ENCODE data around the gene ZGLP1.
"Not testable (repeated sequence)": the region's sequence is repeated elsewhere in the genome, so short reads cannot be mapped to it uniquely, and the experiment has no call there.

The ZGLP1 gene

GRCh38 chr19:10309423-10309822, at the start of gene ZGLP1:
ZGLP1 (minus strand) TSS chr19:10309815.
- in situ Hi-C loops (cut with MboI; ENCODE audit: low sequenced_read_pairs) = no loop called here

DNA sequence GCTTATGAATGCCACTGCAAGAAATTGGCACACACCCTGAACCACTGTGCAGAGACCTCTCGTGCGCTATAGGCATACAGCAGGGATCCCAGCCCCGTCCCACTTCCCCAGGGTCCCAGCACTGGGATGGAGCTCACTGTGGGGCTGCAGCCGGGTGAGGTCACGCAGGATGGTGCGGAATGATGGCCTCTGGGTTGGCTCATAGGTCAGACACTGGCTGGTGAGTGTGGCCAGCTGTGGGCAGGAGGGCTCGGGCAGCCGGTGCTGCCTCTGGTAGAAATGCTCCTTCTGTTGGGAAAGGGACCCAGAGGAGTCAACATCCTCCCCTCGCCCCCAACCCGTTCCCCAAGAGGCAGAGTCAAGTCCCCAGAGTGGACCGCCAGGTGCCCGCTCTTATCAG, 46.8 kb upstream of the ZGLP1 start:
- in situ Hi-C loops (cut with MboI; ENCODE audit: low sequenced_read_pairs) = no loop called here

DNA sequence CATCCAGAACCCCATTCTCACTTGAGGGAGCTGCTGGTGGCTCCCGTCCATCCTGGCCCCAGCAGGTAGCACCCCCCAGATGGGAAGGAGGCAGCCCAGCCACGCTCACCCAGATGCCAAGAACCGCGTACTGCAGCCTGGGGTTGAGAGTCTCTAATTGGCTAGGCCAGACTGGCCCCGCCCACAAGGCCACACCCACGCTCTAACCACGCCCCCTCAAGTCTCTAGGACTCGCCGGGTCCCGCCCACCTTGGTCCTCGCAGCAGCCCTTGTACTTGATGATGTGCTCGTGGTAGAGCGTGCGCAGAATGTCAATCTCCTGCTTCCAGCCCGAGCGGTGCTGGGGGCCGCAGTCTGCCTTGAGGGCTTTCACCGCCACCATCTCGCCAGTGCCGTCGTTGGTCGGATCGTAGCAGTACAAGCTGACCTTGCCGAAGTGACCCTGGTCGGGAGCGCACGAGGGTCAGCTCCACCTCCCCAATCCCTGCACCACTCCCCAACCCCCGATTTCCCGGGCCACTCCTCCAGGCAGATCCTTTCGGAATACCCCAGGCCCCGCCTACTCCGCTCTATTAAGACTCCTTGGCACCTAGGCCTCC, 44.3 kb upstream of the ZGLP1 start:
- in situ Hi-C loops (cut with MboI; ENCODE audit: low sequenced_read_pairs) = no loop called here

- in situ Hi-C loops (cut with MboI; ENCODE audit: low sequenced_read_pairs) = no loop called here
Observed at GRCh38 chr19:10352764-10353671, 43.4 kb upstream of the ZGLP1 start.

DNA sequence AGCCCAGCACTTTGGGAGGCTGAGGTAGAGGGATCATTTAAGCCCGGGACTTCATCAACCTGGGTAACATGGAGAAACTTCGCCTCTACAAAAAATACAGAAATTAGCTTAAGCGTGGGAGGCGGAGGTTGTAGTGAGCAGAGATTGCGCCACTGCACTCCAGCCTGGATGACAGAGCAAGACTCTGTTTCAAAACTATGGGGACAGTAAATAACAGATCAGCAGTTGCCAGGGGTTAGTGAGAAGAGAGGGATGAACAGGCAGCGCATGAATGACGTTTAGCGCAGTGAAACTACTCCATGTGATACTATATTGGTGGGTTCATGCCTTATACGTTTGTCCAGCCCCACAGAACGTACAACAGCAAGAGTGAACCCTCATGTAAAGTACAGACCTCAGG, 36.9 kb upstream of the ZGLP1 start:
- in situ Hi-C loops (cut with MboI; ENCODE audit: low sequenced_read_pairs) = no loop called here

DNA sequence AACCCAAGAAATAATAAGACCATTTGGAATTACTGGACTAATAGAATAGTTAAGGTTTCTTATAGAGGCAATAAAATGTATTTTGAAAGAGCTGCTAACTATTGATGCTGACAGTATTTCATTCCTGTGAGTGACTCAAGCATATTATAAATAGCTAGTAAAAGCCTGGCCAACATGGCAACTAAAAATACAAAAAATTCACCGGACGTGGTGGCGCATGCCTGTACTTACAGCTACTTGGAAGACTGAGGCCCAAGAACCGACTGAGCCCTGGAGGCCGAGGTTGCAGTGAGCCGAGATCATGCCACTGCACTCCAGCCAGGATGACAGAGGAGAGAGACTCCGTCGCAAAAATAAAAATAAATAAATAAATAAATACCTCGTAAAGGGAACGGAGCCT, 35.2 kb upstream of the ZGLP1 start:
- in situ Hi-C loops (cut with MboI; ENCODE audit: low sequenced_read_pairs) = no loop called here

DNA sequence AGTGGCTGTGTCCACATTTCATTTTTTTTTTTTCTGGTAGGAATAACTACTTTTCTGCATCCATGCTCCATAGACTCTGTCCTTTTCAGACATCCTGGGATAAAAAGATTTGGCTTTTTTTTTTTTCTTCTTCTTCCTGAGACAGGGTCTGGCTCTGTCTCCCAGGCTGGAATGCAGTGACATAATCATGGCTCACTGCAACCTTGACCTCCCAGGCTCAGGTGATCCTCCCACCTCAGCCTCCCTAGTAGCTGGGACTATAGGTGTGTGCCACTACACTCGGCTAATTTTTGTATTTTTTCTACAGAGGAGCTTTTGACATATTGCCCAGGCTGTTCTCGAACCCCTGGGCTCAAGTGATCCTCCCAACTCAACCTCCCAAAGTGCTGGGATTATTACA, 33.9 kb upstream of the ZGLP1 start:
- in situ Hi-C loops (cut with MboI; ENCODE audit: low sequenced_read_pairs) = no loop called here

DNA sequence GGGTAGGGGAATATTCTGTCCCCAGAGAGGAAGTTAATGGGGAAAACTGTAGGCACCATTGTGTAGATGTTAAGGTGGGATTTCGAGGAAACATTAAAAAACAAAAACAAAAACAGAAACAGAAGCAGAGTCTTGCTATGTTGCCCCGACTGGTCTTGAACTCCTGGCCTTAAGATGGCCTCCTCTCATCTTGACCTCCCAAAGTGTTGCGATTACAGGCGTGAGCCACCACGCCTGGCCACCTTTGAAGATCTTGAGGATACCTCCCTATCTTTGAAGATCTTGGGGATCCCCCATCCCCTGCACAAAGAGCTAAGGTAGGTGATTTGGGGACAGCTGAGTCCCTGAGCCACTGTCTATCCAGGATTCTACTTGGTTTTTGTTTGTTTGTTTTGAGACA, 30.4 kb upstream of the ZGLP1 start:
- in situ Hi-C loops (cut with MboI; ENCODE audit: low sequenced_read_pairs) = no loop called here

DNA sequence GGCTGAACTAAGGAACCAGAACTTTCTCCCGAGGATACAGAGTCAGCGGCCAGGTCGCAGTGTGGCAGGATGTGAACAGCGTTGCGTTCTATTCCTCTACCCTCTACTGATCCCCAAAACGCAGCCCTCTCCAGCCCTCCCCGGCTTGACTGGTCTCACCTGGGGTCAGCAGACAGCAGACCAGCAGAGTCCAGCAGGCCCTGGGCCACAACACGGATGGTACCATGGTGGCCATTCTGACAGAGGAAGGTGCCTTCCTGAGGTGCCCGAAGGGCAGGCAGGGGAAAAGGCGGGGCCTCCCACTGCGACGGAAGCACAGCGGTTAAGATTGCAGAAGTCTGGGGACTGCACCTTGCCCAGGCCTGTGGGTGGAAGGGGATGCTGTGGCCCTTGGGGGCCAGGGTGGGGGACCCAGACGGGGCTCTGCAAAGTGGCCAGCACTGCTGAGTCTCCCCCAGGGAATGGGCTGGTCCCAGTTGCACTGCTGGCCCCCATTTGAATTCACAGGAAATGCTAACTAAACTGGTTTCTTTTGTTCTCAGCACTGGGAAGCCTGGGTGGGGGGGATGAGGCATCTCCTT, 29.9 kb upstream of the ZGLP1 start, which contains the start of gene ICAM3:
ICAM3 (minus strand) TSS at position 245 of the 581 bp plus-strand sequence; CDS start at position 235, 10 bp downstream.
- in situ Hi-C loops (cut with MboI; ENCODE audit: low sequenced_read_pairs) = no loop called here

DNA sequence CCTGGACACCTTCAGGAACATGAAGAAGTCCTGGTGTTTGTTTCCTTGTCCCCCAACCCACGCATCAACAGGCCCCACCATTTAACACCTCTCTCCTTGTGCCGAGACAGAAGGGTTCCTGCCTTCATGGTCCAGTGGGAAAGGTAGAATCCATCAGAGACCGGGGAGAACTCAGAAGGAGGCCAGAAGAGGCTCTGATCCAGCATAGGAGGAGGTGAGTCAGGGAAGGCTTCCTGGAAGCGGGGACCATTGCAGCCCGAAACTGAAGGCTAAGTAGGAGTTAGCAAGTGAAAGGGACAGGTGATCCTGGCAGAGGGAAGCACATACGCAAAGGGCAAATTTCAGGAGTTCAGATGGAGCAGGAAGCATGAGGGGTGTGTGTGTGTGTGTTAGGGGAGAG, 29.3 kb upstream of the ZGLP1 start:
- in situ Hi-C loops (cut with MboI; ENCODE audit: low sequenced_read_pairs) = no loop called here

DNA sequence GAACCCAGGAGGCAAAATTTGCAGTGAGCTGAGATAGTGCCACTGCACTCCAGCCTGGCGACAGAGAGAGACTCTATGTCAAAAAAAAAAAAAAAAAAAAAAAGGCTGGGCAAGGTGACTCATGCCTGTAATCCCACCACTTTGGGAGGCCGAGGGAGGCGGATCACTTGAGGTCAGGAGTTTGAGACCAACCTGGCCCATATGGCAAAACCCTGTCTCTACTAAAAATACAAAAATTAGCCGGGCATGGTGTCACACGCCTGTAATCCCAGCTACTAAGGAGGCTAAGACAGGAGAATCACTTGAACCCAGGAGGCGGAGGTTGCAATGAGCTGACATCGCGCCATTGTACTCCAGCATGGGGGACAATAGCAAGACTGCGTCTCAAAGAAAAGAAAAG, 27.1 kb upstream of the ZGLP1 start:
- in situ Hi-C loops (cut with MboI; ENCODE audit: low sequenced_read_pairs) = not testable (repeated sequence)

GRCh38 chr19:10335352-10335985, 25.9 kb upstream of the ZGLP1 start:
- in situ Hi-C loops (cut with MboI; ENCODE audit: low sequenced_read_pairs) = no loop called here

GRCh38 chr19:10334588-10335351, 25.2 kb upstream of the ZGLP1 start:
- in situ Hi-C loops (cut with MboI; ENCODE audit: low sequenced_read_pairs) = no loop called here

DNA sequence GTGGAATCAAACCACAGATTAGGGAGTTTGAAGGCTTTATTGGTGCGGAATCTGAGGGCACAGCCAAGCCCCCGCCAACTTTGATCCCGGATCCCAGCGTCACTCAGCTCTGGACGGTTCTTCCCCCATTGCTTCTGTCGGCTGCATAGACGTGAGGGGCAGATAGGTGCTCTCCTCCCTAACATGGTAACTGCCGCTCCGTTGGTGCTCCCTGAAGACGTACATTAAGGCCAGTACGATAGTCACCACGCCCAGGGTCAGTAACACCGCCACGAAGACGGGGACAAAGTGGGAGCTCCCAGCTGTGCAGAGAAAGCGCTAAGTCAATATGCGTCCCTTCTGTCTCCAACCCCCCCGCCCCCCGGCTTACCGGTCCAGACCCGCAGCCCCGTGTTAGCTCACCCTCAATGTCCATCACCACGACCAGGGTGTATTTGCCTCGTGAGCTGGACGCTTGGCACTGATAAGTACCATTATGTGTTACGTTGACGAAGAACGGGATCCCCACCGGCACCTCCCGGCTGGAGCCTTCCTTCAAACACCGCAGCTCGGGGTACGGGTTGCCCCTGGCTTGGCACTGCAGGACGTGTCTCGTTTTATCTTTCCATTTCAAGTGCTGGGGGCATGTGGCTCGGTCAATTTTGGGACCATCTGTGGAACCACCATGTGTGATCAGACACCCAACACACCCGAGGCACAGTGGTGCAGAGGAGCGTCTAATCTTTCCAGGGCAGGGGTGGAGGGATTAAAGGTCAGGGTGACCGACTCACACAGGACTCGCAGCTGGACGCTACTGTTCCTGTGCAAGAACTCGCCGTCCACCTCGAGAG, 24.4 kb upstream of the ZGLP1 start:
- in situ Hi-C loops (cut with MboI; ENCODE audit: low sequenced_read_pairs) = no loop called here

- in situ Hi-C loops (cut with MboI; ENCODE audit: low sequenced_read_pairs) = no loop called here
Observed at GRCh38 chr19:10332965-10333757, 23.5 kb upstream of the ZGLP1 start, which contains the start of gene RAVER1. RAVER1 (minus strand) TSS chr19:10333529; CDS start chr19:10333507, 22 bp downstream.

- in situ Hi-C loops (cut with MboI; ENCODE audit: low sequenced_read_pairs) = no loop called here
Observed at GRCh38 chr19:10332158-10332964, 22.7 kb upstream of the ZGLP1 start.

- in situ Hi-C loops (cut with MboI; ENCODE audit: low sequenced_read_pairs) = no loop called here
Observed at GRCh38 chr19:10329555-10329954, 19.9 kb upstream of the ZGLP1 start.
